Activated T-cell treated with anti-CD3 and anti-CD28 coated beads, Interleukin-2, amount 50 U/mL, for 72 hours (primary cell): Measurements from ENCODE around the gene SH3PXD2B. TPM values are rescaled to one million over a fixed set of nuclear protein-coding genes. Genes with fewer than 3 reads are reported as not detected.
"Not testable (repeated sequence)": the region's sequence is repeated elsewhere in the genome, so short reads cannot be mapped to it uniquely, and the experiment has no call there.

ENCODE experiments used
- ATAC-seq, 2 donors: fragments of 150-1000 bp; cut with Tn5 transposase; replicated peaks in 1 of 2; 2 replicates each; pipeline ENCODE4 v1.10.0; 2021; ENCODE audit warnings: moderate library complexity in 2 of 2, mild to moderate bottlenecking in 1 of 2
- DNase-seq, 2 donors: peaks; one replicate each; pipeline ENCODE4 v3.0.0; 2021 to 2022; ENCODE audit warnings: mixed read lengths in 1 of 2
- H3K27ac Mint-ChIP-seq: one replicate; pipeline ENCODE4 v1.8.0; 2022; ENCODE audit warnings: mild to moderate bottlenecking, moderate library complexity, mixed read lengths
- H3K27me3 Mint-ChIP-seq: one replicate; pipeline ENCODE4 v1.8.0; 2022; ENCODE audit warnings: low read depth, mixed read lengths
- H3K36me3 Mint-ChIP-seq, 2 donors: one replicate each; pipeline ENCODE4 v1.8.0; 2022; ENCODE audit warnings: mixed read lengths in 2 of 2, mild to moderate bottlenecking in 1 of 2; ENCODE audit not compliant: insufficient read depth in 2 of 2
- H3K4me1 Mint-ChIP-seq: one replicate; pipeline ENCODE4 v1.8.0; 2022; ENCODE audit warnings: low read depth, mixed read lengths
- H3K4me3 Mint-ChIP-seq, 2 donors: one replicate each; pipeline ENCODE4 v1.8.0; 2022; ENCODE audit warnings: mild to moderate bottlenecking in 2 of 2, mixed read lengths in 2 of 2, moderate library complexity in 2 of 2
- H3K9me3 Mint-ChIP-seq, 2 donors: one replicate each; pipeline ENCODE4 v1.8.0; 2022; ENCODE audit warnings: mixed read lengths in 2 of 2
- total RNA-seq, 2 donors: library from RNA; stranded (reverse); gene quantifications; one replicate each; pipeline ENCODE4 v1.2.3, GENCODE V29; 2022

Gene SH3PXD2B
- total RNA-seq, 2 donors from 2014 or later, result 0.49 to 1.3 TPM

GRCh38 chr5:172402031-172402430, 52.3 kb downstream of the SH3PXD2B start:
- H3K36me3 Mint-ChIP-seq, H3K9me3 Mint-ChIP-seq, DNase-seq, ATAC-seq, H3K4me1 Mint-ChIP-seq, H3K27ac Mint-ChIP-seq, H3K4me3 Mint-ChIP-seq: not testable (repeated sequence)
- H3K27me3 Mint-ChIP-seq, result peaks cover 27% of the 10 kb centered on the region

- Mint-ChIP-seq H3K4me1 (no peaks in the 10 kb centered on the region), H3K9me3 (peaks cover 5 to 11% of the 10 kb centered on the region in 2 donors), H3K36me3 (peaks cover 7 to 15% of the 10 kb centered on the region in 2 donors), H3K4me3 (no peak overlapping the region), H3K27ac (no peak overlapping the region), H3K27me3 (peaks cover 27% of the 10 kb centered on the region)
- no peak for ATAC-seq
- no peak for DNase-seq
Measured at GRCh38 chr5:172399826-172400225, 54.5 kb downstream of the SH3PXD2B start.

- Mint-ChIP-seq H3K27me3 (peaks cover 32% of the 10 kb centered on the region), H3K9me3 (peaks cover 5 to 13% of the 10 kb centered on the region in 2 donors), H3K36me3 (peaks cover 7 to 17% of the 10 kb centered on the region in 2 donors), H3K4me3 (no peak overlapping the region), H3K4me1 (no peaks in the 10 kb centered on the region), H3K27ac (no peak overlapping the region)
- DNase-seq (no peak), ATAC-seq (no peak)
Measured at GRCh38 chr5:172399336-172399735, 55.0 kb downstream of the SH3PXD2B start.

GRCh38 chr5:172398645-172399044, 55.7 kb downstream of the SH3PXD2B start:
- H3K4me3 Mint-ChIP-seq, H3K4me1 Mint-ChIP-seq, H3K27ac Mint-ChIP-seq, ATAC-seq, DNase-seq: not testable (repeated sequence)
- H3K36me3 Mint-ChIP-seq, result peaks cover 7 to 18% of the 10 kb centered on the region in 2 donors
- peaks cover 5 to 14% of the 10 kb centered on the region in 2 donors for H3K9me3 Mint-ChIP-seq
- peaks cover 37% of the 10 kb centered on the region for H3K27me3 Mint-ChIP-seq

GRCh38 chr5:172396994-172397393, 57.3 kb downstream of the SH3PXD2B start:
- H3K4me1 Mint-ChIP-seq, H3K4me3 Mint-ChIP-seq, DNase-seq, ATAC-seq, H3K27ac Mint-ChIP-seq: not testable (repeated sequence)
- H3K27me3 Mint-ChIP-seq, result peaks cover 37% of the 10 kb centered on the region
- peaks cover 5 to 14% of the 10 kb centered on the region in 2 donors for H3K9me3 Mint-ChIP-seq
- H3K36me3 Mint-ChIP-seq, result peaks cover 7 to 18% of the 10 kb centered on the region in 2 donors

- no peak for ATAC-seq
- peaks cover 5 to 14% of the 10 kb centered on the region in 2 donors for H3K9me3 Mint-ChIP-seq
- H3K4me3 Mint-ChIP-seq, result no peak overlapping the region
- peaks cover 7 to 18% of the 10 kb centered on the region in 2 donors for H3K36me3 Mint-ChIP-seq
- H3K4me1 Mint-ChIP-seq, result no peaks in the 10 kb centered on the region
- H3K27me3 Mint-ChIP-seq, result peaks cover 36% of the 10 kb centered on the region
- H3K27ac Mint-ChIP-seq, result no peak overlapping the region
- no peak for DNase-seq
Measured at GRCh38 chr5:172396220-172396619, 58.1 kb downstream of the SH3PXD2B start.

GRCh38 chr5:172395483-172395882, 58.8 kb downstream of the SH3PXD2B start:
- Mint-ChIP-seq H3K4me3 (no peak overlapping the region), H3K27ac (no peak overlapping the region), H3K4me1 (no peaks in the 10 kb centered on the region), H3K36me3 (peaks cover 7 to 18% of the 10 kb centered on the region in 2 donors), H3K27me3 (peaks cover 30% of the 10 kb centered on the region), H3K9me3 (peaks cover 5 to 14% of the 10 kb centered on the region in 2 donors)
- no peak for DNase-seq
- peak; percentile 41 to 72 for ATAC-seq

GRCh38 chr5:172389578-172390112, 64.7 kb downstream of the SH3PXD2B start:
- no peak for DNase-seq
- Mint-ChIP-seq H3K4me1 (no peaks in the 10 kb centered on the region), H3K4me3 (no peak overlapping the region), H3K9me3 (peaks cover 0 to 3% of the 10 kb centered on the region in 2 donors), H3K36me3 (peaks cover 0 to 3% of the 10 kb centered on the region in 2 donors), H3K27ac (no peak overlapping the region), H3K27me3 (peaks cover 15% of the 10 kb centered on the region)
- no peak for ATAC-seq

GRCh38 chr5:172388246-172388733, 66.0 kb downstream of the SH3PXD2B start:
- no peak overlapping the region for H3K27ac Mint-ChIP-seq
- no peaks in the 10 kb centered on the region for H3K36me3 Mint-ChIP-seq
- H3K9me3 Mint-ChIP-seq, result no peaks in the 10 kb centered on the region
- DNase-seq (no peak), ATAC-seq (no peak)
- H3K4me3 Mint-ChIP-seq, result no peak overlapping the region
- H3K4me1 Mint-ChIP-seq, result no peaks in the 10 kb centered on the region
- H3K27me3 Mint-ChIP-seq, result peaks cover 6% of the 10 kb centered on the region

GRCh38 chr5:172385707-172386106, 68.6 kb downstream of the SH3PXD2B start:
- DNase-seq (no peak), ATAC-seq (no peak)
- H3K27me3 Mint-ChIP-seq, result peaks cover 6% of the 10 kb centered on the region
- no peaks in the 10 kb centered on the region for H3K9me3 Mint-ChIP-seq
- no peak overlapping the region for H3K4me3 Mint-ChIP-seq
- H3K36me3 Mint-ChIP-seq, result no peaks in the 10 kb centered on the region
- no peak overlapping the region for H3K27ac Mint-ChIP-seq
- H3K4me1 Mint-ChIP-seq, result no peaks in the 10 kb centered on the region

GRCh38 chr5:172385010-172385563, 69.2 kb downstream of the SH3PXD2B start:
- H3K27ac Mint-ChIP-seq, result no peak overlapping the region
- no peaks in the 10 kb centered on the region for H3K4me1 Mint-ChIP-seq
- H3K36me3 Mint-ChIP-seq, result no peaks in the 10 kb centered on the region
- H3K9me3 Mint-ChIP-seq, result no peaks in the 10 kb centered on the region
- no peak overlapping the region for H3K4me3 Mint-ChIP-seq
- ATAC-seq (no peak), DNase-seq (no peak)
- H3K27me3 Mint-ChIP-seq, result peaks cover under 1% of the 10 kb centered on the region

- Mint-ChIP-seq H3K4me1 (no peaks in the 10 kb centered on the region), H3K4me3 (no peak overlapping the region), H3K27me3 (no peaks in the 10 kb centered on the region), H3K9me3 (no peaks in the 10 kb centered on the region), H3K27ac (no peak overlapping the region), H3K36me3 (no peaks in the 10 kb centered on the region)
- DNase-seq (no peak), ATAC-seq (no peak)
Measured at GRCh38 chr5:172383191-172383802, 71.0 kb downstream of the SH3PXD2B start.

- H3K4me1 Mint-ChIP-seq, result peaks cover 4% of the 10 kb centered on the region
- no peaks in the 10 kb centered on the region for H3K27me3 Mint-ChIP-seq
- no peak for DNase-seq
- no peak overlapping the region for H3K4me3 Mint-ChIP-seq
- H3K36me3 Mint-ChIP-seq, result no peaks in the 10 kb centered on the region
- ATAC-seq, result no peak
- H3K9me3 Mint-ChIP-seq, result no peaks in the 10 kb centered on the region
- H3K27ac Mint-ChIP-seq, result no peak overlapping the region
Measured at GRCh38 chr5:172380987-172381643, 73.2 kb downstream of the SH3PXD2B start.
